ENCODE measurements around the gene SHANK2.

GRCh38 chr11:71301858-71302533 lies 49.6 kb upstream of the SHANK2 start:
- TF ChIP-seq, protein P1, sequence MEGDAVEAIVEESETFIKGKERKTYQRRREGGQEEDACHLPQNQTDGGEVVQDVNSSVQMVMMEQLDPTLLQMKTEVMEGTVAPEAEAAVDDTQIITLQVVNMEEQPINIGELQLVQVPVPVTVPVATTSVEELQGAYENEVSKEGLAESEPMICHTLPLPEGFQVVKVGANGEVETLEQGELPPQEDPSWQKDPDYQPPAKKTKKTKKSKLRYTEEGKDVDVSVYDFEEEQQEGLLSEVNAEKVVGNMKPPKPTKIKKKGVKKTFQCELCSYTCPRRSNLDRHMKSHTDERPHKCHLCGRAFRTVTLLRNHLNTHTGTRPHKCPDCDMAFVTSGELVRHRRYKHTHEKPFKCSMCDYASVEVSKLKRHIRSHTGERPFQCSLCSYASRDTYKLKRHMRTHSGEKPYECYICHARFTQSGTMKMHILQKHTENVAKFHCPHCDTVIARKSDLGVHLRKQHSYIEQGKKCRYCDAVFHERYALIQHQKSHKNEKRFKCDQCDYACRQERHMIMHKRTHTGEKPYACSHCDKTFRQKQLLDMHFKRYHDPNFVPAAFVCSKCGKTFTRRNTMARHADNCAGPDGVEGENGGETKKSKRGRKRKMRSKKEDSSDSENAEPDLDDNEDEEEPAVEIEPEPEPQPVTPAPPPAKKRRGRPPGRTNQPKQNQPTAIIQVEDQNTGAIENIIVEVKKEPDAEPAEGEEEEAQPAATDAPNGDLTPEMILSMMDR (conservative IDR thresholded peaks at IDR 0.05 in 1 of 2, IDR thresholded peaks at IDR 0.05 in 1 of 2; ENCODE audit: extremely low read depth in 1 of 2, insufficient read depth in 1 of 2, low read depth in 1 of 2, low read length in 2 of 2) = no peak
- TF ChIP-seq EZH2 (IDR thresholded peaks at IDR 0.05; ENCODE audit: borderline replicate concordance, low read length) = no peak

Measured in mammary epithelial cell (primary cell).